ENCODE measurements around the gene LEMD2. TPM values are rescaled to one million over a fixed set of nuclear protein-coding genes. Genes with fewer than 3 reads are reported as not detected.
"Not testable (repeated sequence)": the region's sequence is repeated elsewhere in the genome, so short reads cannot be mapped to it uniquely, and the experiment has no call there.

LEMD2 gene
- total and polyA plus RNA-seq, 2 donors (not counting 1 experiment from before 2014, with no cell fraction given) = 25.7 to 61.9 TPM

DNA sequence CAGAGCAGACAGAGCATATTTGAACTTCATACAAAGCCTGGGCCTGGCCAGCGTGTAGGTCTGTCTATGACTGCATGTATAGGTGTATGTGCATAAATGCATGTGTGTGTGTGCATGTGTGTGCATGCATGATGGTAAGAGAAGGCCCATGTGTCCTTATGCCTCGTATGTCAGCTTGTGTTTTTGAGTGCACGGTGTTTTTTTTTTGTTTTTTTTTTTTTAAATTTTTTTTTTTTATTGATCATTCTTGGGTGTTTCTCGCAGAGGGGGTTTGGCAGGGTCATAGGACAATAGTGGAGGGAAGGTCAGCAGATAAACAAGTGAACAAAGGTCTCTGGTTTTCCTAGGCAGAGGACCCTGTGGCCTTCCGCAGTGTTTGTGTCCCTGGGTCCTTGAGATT, 42.8 kb upstream of the LEMD2 start:
- H3K4me1 ChIP-seq (ENCODE audit: control insufficient read depth, extremely low read depth, insufficient read depth, low read length); H3K36me3 ChIP-seq (ENCODE audit: control insufficient read depth, insufficient read depth, low read length); H3K4me3 ChIP-seq (replicated peaks in 1 of 4; ENCODE audit: control extremely low read depth in 1 of 4, insufficient read depth in 1 of 4, low read depth in 3 of 4, low read length in 4 of 4); H2AFZ ChIP-seq (ENCODE audit: low read length); DNase-seq (ENCODE audit: low read depth in 2 of 2); H3K79me2 ChIP-seq (ENCODE audit: control insufficient read depth, insufficient read depth, low read length); H3K4me2 ChIP-seq (ENCODE audit: extremely low read depth, insufficient read depth, low read length); H3K9ac ChIP-seq (ENCODE audit: insufficient read depth, low read length); H3K9me3 ChIP-seq (ENCODE audit: control insufficient read depth, insufficient read depth, low read depth, low read length); H3K27ac ChIP-seq (ENCODE audit: insufficient read depth, low read length); H4K20me1 ChIP-seq (ENCODE audit: control insufficient read depth, extremely low read depth, insufficient read depth, low read length): not testable (repeated sequence)
- peaks cover 22% of the 10 kb centered on the region for H3K27me3 ChIP-seq (ENCODE audit: control insufficient read depth, insufficient read depth, low read length)

GRCh38 chr6:33830635-33831240, 41.8 kb upstream of the LEMD2 start:
- Histone ChIP-seq H3K27ac (ENCODE audit: insufficient read depth, low read length) (no peak overlapping the region), H3K36me3 (ENCODE audit: control insufficient read depth, insufficient read depth, low read length) (no peaks in the 10 kb centered on the region), H3K9ac (ENCODE audit: insufficient read depth, low read length) (no peak overlapping the region), H3K4me2 (ENCODE audit: extremely low read depth, insufficient read depth, low read length) (no peak overlapping the region), H3K9me3 (ENCODE audit: control insufficient read depth, insufficient read depth, low read depth, low read length) (no peaks in the 10 kb centered on the region), H3K4me3 (replicated peaks in 1 of 4; ENCODE audit: control extremely low read depth in 1 of 4, insufficient read depth in 1 of 4, low read depth in 3 of 4, low read length in 4 of 4) (no peak overlapping the region), H3K27me3 (ENCODE audit: control insufficient read depth, insufficient read depth, low read length) (peaks cover 22% of the 10 kb centered on the region), H4K20me1 (ENCODE audit: control insufficient read depth, extremely low read depth, insufficient read depth, low read length) (no peaks in the 10 kb centered on the region), H2AFZ (ENCODE audit: low read length) (no peak overlapping the region), H3K4me1 (ENCODE audit: control insufficient read depth, extremely low read depth, insufficient read depth, low read length) (no peaks in the 10 kb centered on the region), H3K79me2 (ENCODE audit: control insufficient read depth, insufficient read depth, low read length) (no peaks in the 10 kb centered on the region)
- no peak for DNase-seq (ENCODE audit: low read depth in 2 of 2)
- TF ChIP-seq, protein P1, sequence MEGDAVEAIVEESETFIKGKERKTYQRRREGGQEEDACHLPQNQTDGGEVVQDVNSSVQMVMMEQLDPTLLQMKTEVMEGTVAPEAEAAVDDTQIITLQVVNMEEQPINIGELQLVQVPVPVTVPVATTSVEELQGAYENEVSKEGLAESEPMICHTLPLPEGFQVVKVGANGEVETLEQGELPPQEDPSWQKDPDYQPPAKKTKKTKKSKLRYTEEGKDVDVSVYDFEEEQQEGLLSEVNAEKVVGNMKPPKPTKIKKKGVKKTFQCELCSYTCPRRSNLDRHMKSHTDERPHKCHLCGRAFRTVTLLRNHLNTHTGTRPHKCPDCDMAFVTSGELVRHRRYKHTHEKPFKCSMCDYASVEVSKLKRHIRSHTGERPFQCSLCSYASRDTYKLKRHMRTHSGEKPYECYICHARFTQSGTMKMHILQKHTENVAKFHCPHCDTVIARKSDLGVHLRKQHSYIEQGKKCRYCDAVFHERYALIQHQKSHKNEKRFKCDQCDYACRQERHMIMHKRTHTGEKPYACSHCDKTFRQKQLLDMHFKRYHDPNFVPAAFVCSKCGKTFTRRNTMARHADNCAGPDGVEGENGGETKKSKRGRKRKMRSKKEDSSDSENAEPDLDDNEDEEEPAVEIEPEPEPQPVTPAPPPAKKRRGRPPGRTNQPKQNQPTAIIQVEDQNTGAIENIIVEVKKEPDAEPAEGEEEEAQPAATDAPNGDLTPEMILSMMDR (conservative IDR thresholded peaks at IDR 0.05 in 1 of 2, IDR thresholded peaks at IDR 0.05 in 1 of 2; ENCODE audit: low read depth in 1 of 2, low read length in 2 of 2) = no peak
- no peak for TF ChIP-seq EZH2 (IDR thresholded peaks at IDR 0.05; ENCODE audit: low read length, missing control alignments)

DNA sequence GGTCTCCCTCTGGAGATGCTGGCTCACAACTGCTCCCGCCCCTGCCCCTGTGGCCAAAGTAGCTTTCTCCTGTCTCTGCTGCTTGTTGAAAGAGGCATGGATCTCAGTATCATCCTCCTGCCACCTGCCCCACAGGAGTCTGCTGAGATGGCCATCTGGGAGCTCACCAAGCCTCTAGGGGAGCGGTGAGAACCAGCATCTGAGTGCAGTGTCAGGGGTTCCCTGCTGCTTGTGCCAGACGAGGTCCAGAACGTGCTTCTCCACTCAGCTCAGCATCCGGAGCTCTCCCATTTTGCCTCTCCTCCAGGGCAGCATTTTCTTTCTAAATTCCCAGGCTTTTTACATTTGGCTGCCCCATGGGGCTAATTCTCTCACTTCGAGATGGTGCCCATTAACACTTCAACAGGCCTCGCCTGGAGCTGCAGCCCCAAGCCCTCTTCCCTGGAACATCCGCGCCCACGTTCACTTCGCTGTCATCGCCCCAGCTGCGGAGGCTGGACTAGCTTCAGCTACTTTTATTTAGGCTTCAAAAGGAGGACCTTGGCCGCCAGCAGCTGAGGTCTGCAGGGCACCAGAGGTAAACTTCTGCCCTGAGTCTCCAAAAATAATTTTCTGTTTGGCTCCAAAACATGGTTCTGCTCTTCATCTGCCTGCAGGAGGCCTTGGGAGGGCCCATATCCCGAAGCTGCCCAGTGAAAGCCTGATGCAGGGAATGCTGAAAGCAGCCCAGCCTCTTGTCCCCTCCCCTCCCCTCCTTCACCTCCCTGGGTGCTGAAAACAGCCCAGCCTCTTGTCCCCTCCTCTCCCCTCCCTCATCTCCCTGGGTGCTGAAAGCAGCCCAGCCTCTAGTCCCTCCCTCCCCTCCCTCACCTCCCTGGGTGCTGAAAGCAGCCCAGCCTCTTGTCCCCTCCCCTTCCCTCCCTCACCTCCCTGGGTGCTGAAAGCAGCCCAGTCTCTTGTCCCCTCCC, 40.1 kb upstream of the LEMD2 start:
- H3K9me3 ChIP-seq (ENCODE audit: control insufficient read depth, insufficient read depth, low read depth, low read length) = no peaks in the 10 kb centered on the region
- no peaks in the 10 kb centered on the region for H3K36me3 ChIP-seq (ENCODE audit: control insufficient read depth, insufficient read depth, low read length)
- DNase-seq (ENCODE audit: low read depth in 2 of 2) = no peak
- no peak overlapping the region for H3K4me2 ChIP-seq (ENCODE audit: extremely low read depth, insufficient read depth, low read length)
- H3K27me3 ChIP-seq (ENCODE audit: control insufficient read depth, insufficient read depth, low read length) = peaks cover 22% of the 10 kb centered on the region
- no peaks in the 10 kb centered on the region for H4K20me1 ChIP-seq (ENCODE audit: control insufficient read depth, extremely low read depth, insufficient read depth, low read length)
- H3K9ac ChIP-seq (ENCODE audit: insufficient read depth, low read length) = no peak overlapping the region
- TF ChIP-seq, protein P1 (conservative IDR thresholded peaks at IDR 0.05 in 1 of 2, IDR thresholded peaks at IDR 0.05 in 1 of 2; ENCODE audit: low read depth in 1 of 2, low read length in 2 of 2) = no peak
- TF ChIP-seq EZH2 (IDR thresholded peaks at IDR 0.05; ENCODE audit: low read length, missing control alignments) = no peak
- H3K79me2 ChIP-seq (ENCODE audit: control insufficient read depth, insufficient read depth, low read length) = no peaks in the 10 kb centered on the region
- H3K27ac ChIP-seq (ENCODE audit: insufficient read depth, low read length) = no peak overlapping the region
- no peak overlapping the region for H3K4me3 ChIP-seq (replicated peaks in 1 of 4; ENCODE audit: control extremely low read depth in 1 of 4, insufficient read depth in 1 of 4, low read depth in 3 of 4, low read length in 4 of 4)
- no peak overlapping the region for H2AFZ ChIP-seq (ENCODE audit: low read length)
- no peaks in the 10 kb centered on the region for H3K4me1 ChIP-seq (ENCODE audit: control insufficient read depth, extremely low read depth, insufficient read depth, low read length)
